ENCODE measurements around the gene MYL11. TPM values are rescaled to one million over a fixed set of nuclear protein-coding genes. Genes with fewer than 3 reads are reported as not detected.
A peak's percentile ranks its signal among the peaks of the same experiment; 100 is the strongest.

The MYL11 gene
- polyA plus RNA-seq, 1 donor from 2014 or later, result not detected

DNA sequence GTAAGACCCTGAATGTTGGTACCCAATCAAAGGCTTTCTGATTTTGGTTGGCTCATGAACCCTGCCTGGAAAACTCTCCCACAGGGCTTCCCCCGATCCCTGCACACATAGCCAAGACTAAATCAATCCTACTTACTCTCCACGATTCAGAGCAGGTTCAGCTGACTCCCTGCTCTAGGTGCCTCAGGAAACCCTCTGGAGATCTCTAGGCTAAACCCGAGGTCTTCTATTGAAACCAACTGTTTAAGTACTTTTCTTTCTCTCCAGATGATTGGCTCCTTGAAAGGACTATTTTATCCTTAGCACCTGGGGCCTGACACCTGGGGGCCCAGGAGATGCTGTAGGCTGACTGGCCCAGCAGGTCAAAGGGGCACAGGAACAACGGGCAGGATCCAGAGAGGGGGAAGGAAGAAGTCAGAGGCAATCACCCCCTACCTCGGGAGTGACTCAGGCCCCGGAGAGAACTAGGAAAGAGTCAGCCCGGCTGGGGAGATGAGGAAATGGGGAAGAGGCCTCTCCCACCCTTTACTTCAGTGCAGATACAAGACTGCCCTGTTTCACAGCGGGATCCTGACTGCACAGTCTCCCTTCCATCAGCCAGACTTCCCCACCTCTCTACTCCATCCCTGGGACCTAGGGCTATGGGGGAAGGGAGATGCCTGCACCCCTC is 6.3 kb upstream of the MYL11 start:
- peaks cover 46% of the 10 kb centered on the region for H3K79me2 ChIP-seq (replicated peaks; ENCODE audit: insufficient read depth, low read length)
- peak overlapping the region; percentile 98 for H3K4me2 ChIP-seq (ENCODE audit: low read length)
- no peak overlapping the region for H2AFZ ChIP-seq (ENCODE audit: low read depth, low read length)
- TF ChIP-seq TAF1 (IDR thresholded peaks at IDR 0.05; ENCODE audit: low read depth) (no peak), MXI1 (conservative IDR thresholded peaks at IDR 0.05; ENCODE audit: poor library complexity, severe bottlenecking) (no peak)
- peak overlapping the region; percentile 9 for H3K27ac ChIP-seq (ENCODE audit: low read length)
- peak overlapping the region; percentile 97 for H3K4me3 ChIP-seq (ENCODE audit: low read length)
- no peaks in the 10 kb centered on the region for H3K9me3 ChIP-seq (ENCODE audit: low read length)
- no peaks in the 10 kb centered on the region for H3K27me3 ChIP-seq (ENCODE audit: insufficient read depth, low read depth, low read length)
- peak overlapping the region; percentile 85 for H3K9ac ChIP-seq (ENCODE audit: low read length)
- H3K9me2 ChIP-seq (ENCODE audit: insufficient read depth, low read length), result no peaks in the 10 kb centered on the region
- H4K20me1 ChIP-seq (ENCODE audit: insufficient read depth), result peaks cover 24% of the 10 kb centered on the region
- H3K36me3 ChIP-seq (ENCODE audit: insufficient read depth, low read length), result no peaks in the 10 kb centered on the region
- H3F3A ChIP-seq (ENCODE audit: insufficient read depth, low read length, poor library complexity, severe bottlenecking), result no peaks in the 10 kb centered on the region

- Histone ChIP-seq H3F3A (ENCODE audit: insufficient read depth, low read length, poor library complexity, severe bottlenecking) (no peaks in the 10 kb centered on the region), H4K20me1 (ENCODE audit: insufficient read depth) (peaks cover 24% of the 10 kb centered on the region), H3K27me3 (ENCODE audit: insufficient read depth, low read depth, low read length) (no peaks in the 10 kb centered on the region), H3K9me2 (ENCODE audit: insufficient read depth, low read length) (no peaks in the 10 kb centered on the region), H3K27ac (ENCODE audit: low read length) (peak overlapping the region; percentile 59), H3K4me3 (ENCODE audit: low read length) (peak overlapping the region; percentile 97), H3K9ac (ENCODE audit: low read length) (peak overlapping the region; percentile 85), H3K36me3 (ENCODE audit: insufficient read depth, low read length) (no peaks in the 10 kb centered on the region), H2AFZ (ENCODE audit: low read depth, low read length) (no peak overlapping the region), H3K4me2 (ENCODE audit: low read length) (peak overlapping the region; percentile 98), H3K9me3 (ENCODE audit: low read length) (no peaks in the 10 kb centered on the region), H3K79me2 (replicated peaks; ENCODE audit: insufficient read depth, low read length) (peaks cover 46% of the 10 kb centered on the region)
- TF ChIP-seq EZH2 (IDR thresholded peaks at IDR 0.05; ENCODE audit: borderline replicate concordance, insufficient read depth, low read length, poor library complexity, severe bottlenecking) (no peak), POLR2AphosphoS5 (IDR thresholded peaks at IDR 0.05) (no peak), EP300 (conservative IDR thresholded peaks at IDR 0.05; ENCODE audit: poor library complexity, severe bottlenecking) (no peak), TAF1 (IDR thresholded peaks at IDR 0.05; ENCODE audit: low read depth) (no peak), SMC3 (conservative IDR thresholded peaks at IDR 0.05; ENCODE audit: poor library complexity) (no peak), MXI1 (conservative IDR thresholded peaks at IDR 0.05; ENCODE audit: poor library complexity, severe bottlenecking) (no peak), RAD21 (conservative IDR thresholded peaks at IDR 0.05) (no peak), CTCF (IDR thresholded peaks at IDR 0.05; ENCODE audit: poor library complexity, severe bottlenecking) (no peak)
- TF ChIP-seq, protein P1, sequence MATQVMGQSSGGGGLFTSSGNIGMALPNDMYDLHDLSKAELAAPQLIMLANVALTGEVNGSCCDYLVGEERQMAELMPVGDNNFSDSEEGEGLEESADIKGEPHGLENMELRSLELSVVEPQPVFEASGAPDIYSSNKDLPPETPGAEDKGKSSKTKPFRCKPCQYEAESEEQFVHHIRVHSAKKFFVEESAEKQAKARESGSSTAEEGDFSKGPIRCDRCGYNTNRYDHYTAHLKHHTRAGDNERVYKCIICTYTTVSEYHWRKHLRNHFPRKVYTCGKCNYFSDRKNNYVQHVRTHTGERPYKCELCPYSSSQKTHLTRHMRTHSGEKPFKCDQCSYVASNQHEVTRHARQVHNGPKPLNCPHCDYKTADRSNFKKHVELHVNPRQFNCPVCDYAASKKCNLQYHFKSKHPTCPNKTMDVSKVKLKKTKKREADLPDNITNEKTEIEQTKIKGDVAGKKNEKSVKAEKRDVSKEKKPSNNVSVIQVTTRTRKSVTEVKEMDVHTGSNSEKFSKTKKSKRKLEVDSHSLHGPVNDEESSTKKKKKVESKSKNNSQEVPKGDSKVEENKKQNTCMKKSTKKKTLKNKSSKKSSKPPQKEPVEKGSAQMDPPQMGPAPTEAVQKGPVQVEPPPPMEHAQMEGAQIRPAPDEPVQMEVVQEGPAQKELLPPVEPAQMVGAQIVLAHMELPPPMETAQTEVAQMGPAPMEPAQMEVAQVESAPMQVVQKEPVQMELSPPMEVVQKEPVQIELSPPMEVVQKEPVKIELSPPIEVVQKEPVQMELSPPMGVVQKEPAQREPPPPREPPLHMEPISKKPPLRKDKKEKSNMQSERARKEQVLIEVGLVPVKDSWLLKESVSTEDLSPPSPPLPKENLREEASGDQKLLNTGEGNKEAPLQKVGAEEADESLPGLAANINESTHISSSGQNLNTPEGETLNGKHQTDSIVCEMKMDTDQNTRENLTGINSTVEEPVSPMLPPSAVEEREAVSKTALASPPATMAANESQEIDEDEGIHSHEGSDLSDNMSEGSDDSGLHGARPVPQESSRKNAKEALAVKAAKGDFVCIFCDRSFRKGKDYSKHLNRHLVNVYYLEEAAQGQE (IDR thresholded peaks at IDR 0.05; ENCODE audit: borderline replicate concordance), result no peak
Observed at GRCh38 chr16:30368792-30369090, 5.9 kb upstream of the MYL11 start.
